NOMO-1 (cell line): ENCODE results near the gene DPP4.

Experiments
- DNase-seq, 2 experiments: peaks; one replicate each; lab custom pipeline; 2025; ENCODE audit not compliant: unreplicated experiment in 2 of 2; lab: John Stamatoyannopoulos, UW

The DPP4 gene

GRCh38 chr2:162022290-162022945 is 51.6 kb downstream of the DPP4 start:
- no peak for DNase-seq

- no peak for DNase-seq
These were observed 52.4 kb downstream of the DPP4 start for GRCh38 chr2:162021516-162022058.

- no peak for DNase-seq
These were observed 55.5 kb downstream of the DPP4 start for GRCh38 chr2:162018530-162018929.

- no peak for DNase-seq
These were observed 56.8 kb downstream of the DPP4 start for GRCh38 chr2:162017233-162017632.

GRCh38 chr2:162016080-162016479 is 57.9 kb downstream of the DPP4 start:
- no peak for DNase-seq

- peak in 1 of 2 experiments; percentile 6 for DNase-seq
These were observed 59.3 kb downstream of the DPP4 start for GRCh38 chr2:162014751-162015150.

- peak; percentile 70 to 77 for DNase-seq
These were observed 60.2 kb downstream of the DPP4 start for GRCh38 chr2:162013514-162014475.

- no peak for DNase-seq
These were observed 61.4 kb downstream of the DPP4 start for GRCh38 chr2:162012565-162013058.

- no peak for DNase-seq
These were observed 62.1 kb downstream of the DPP4 start for GRCh38 chr2:162011706-162012564.

GRCh38 chr2:162009543-162009942 is 64.5 kb downstream of the DPP4 start:
- no peak for DNase-seq

GRCh38 chr2:162007447-162008040 is 66.5 kb downstream of the DPP4 start:
- DNase-seq: peak in 1 of 2 experiments; percentile 21

- DNase-seq: no peak
These were observed 67.7 kb downstream of the DPP4 start for GRCh38 chr2:162006337-162006736.

GRCh38 chr2:162004031-162004430 is 70.0 kb downstream of the DPP4 start:
- DNase-seq: no peak

- peak; percentile 10 to 55 for DNase-seq
These were observed 71.3 kb downstream of the DPP4 start for GRCh38 chr2:162002623-162003235.

GRCh38 chr2:162000431-162000830 is 73.6 kb downstream of the DPP4 start:
- no peak for DNase-seq

- DNase-seq: no peak
These were observed 74.7 kb downstream of the DPP4 start for GRCh38 chr2:161999321-161999720.

GRCh38 chr2:161998857-161999256 is 75.2 kb downstream of the DPP4 start:
- DNase-seq: no peak

- no peak for DNase-seq
These were observed 76.0 kb downstream of the DPP4 start for GRCh38 chr2:161997916-161998471.

GRCh38 chr2:161995553-161996016 is 78.4 kb downstream of the DPP4 start:
- DNase-seq: no peak
